Testis (tissue), 3 donors: ENCODE results near the gene TBC1D7. TPM values are rescaled to one million over a fixed set of nuclear protein-coding genes. Genes with fewer than 3 reads are reported as not detected.
"Not testable (repeated sequence)": the region's sequence is repeated elsewhere in the genome, so short reads cannot be mapped to it uniquely, and the experiment has no call there.

Source experiments
- DNase-seq: peaks from one replicate; pipeline ENCODE4 v3.0.0-alpha.2; 2019
- H3K27ac ChIP-seq, 2 donors: fragments of 200-600 bp; sonication (generic); one replicate each; pipeline ENCODE4 v1.5.1; 2019
- H3K27me3 ChIP-seq: fragments of 200-600 bp; sonication (generic); one replicate; pipeline ENCODE4 v1.5.1; 2019
- H3K36me3 ChIP-seq: fragments of 200-600 bp; sonication (generic); one replicate; pipeline ENCODE4 v1.5.1; 2017; ENCODE audit warnings: low read depth; ENCODE audit errors: missing control alignments
- H3K4me1 ChIP-seq: fragments of 200-600 bp; sonication (generic); one replicate; pipeline ENCODE4 v1.5.1; 2019
- H3K4me3 ChIP-seq, 2 donors: fragments of 200-600 bp; sonication (generic); one replicate each; pipeline ENCODE4 v1.5.1; 2017 to 2019
- H3K9me3 ChIP-seq: fragments of 200-600 bp; sonication (generic); one replicate; pipeline ENCODE4 v1.5.1; 2017
- POLR2A ChIP-seq: fragments of 450-650 bp; IDR thresholded peaks from one replicate; pipeline ENCODE4 v1.6.1; 2017; ENCODE audit warnings: antibody characterized with exemption, mild to moderate bottlenecking, moderate library complexity
- WGBS, 2 donors: methylation state at CpG; one replicate each; pipeline ENCODE4 v1.1.5; 2018; 5-methylcytosine and 5-hydroxymethylcytosine counted together
- intact Hi-C: fragments of 100-400 bp; cut with DNase I; formaldehyde crosslinking; loops from one replicate; pipeline ENCODE4 v1.15.1; 2023; ENCODE audit warnings: low total_unique reads
- polyA plus RNA-seq: library from polyadenylated mRNA; stranded (reverse); fragments of 350-450 nt; fragmentation: Illumina TruSeq; extraction: RNeasy Lipid Tissue Mini Kit (QIAGEN cat#74804); gene quantifications from one replicate; pipeline ENCODE4 v1.2.3, GENCODE V29; 2014; ENCODE audit warnings: low read depth, low replicate concordance; ENCODE audit not compliant: insufficient read depth
- total RNA-seq, 2 donors: library from RNA; depleted of rRNA; stranded (reverse); fragments of >200 nt; gene quantifications; one replicate each; pipeline ENCODE4 v1.2.3, GENCODE V29; 2016
- TF ChIP-seq, protein P1 (sequence below), 3 experiments: fragments of 450-650 bp in 2 of 3; fragments of 200-600 bp in 1 of 3; sonication (generic) in 1 of 3; IDR thresholded peaks; one replicate each; pipeline ENCODE4 v1.5.1; 2016 to 2019; ENCODE audit warnings: antibody characterized with exemption in 3 of 3, mild to moderate bottlenecking in 2 of 3, moderate library complexity in 1 of 3

Gene TBC1D7
- total and polyA plus RNA-seq, 3 donors from 2014 or later, result 24.2 to 48.0 (median 28.0) TPM

DNA sequence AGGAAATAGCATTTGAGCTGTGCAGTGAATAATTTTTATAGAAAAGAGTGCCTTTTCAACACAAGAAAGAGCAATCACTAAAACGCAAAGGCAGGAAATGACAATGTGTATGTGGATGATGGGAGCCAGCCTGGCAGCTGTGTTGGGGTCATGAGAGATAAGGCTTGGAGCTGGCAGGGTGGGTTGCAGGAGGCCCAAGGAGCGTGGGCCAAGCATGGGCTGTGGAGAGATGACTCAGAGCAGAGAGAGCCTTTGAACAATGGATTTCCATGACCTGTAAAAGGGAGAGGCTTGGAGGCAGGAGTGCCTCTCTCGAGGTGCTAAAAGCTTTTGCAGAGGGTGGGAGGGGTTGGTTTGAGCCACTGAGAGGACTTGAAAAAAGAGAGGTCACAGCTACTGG is 6.6 kb upstream of the TBC1D7 start:
- H3K36me3 ChIP-seq, result no peaks in the 10 kb centered on the region
- no peaks in the 10 kb centered on the region for H3K9me3 ChIP-seq
- H3K4me1 ChIP-seq, result no peaks in the 10 kb centered on the region
- intact Hi-C loops, result loop anchor here (5.0 to 10.0 kb wide), 2 partner anchors 210 to 423 kb away; no protein-coding TSS in a partner anchor
- H3K27me3 ChIP-seq, result no peaks in the 10 kb centered on the region
- no peak for DNase-seq
- no peak overlapping the region for H3K27ac ChIP-seq
- TF ChIP-seq POLR2A, result no peak
- TF ChIP-seq, protein P1, sequence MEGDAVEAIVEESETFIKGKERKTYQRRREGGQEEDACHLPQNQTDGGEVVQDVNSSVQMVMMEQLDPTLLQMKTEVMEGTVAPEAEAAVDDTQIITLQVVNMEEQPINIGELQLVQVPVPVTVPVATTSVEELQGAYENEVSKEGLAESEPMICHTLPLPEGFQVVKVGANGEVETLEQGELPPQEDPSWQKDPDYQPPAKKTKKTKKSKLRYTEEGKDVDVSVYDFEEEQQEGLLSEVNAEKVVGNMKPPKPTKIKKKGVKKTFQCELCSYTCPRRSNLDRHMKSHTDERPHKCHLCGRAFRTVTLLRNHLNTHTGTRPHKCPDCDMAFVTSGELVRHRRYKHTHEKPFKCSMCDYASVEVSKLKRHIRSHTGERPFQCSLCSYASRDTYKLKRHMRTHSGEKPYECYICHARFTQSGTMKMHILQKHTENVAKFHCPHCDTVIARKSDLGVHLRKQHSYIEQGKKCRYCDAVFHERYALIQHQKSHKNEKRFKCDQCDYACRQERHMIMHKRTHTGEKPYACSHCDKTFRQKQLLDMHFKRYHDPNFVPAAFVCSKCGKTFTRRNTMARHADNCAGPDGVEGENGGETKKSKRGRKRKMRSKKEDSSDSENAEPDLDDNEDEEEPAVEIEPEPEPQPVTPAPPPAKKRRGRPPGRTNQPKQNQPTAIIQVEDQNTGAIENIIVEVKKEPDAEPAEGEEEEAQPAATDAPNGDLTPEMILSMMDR (IDR thresholded peaks at IDR 0.05), result no peak
- 61 to 64% methylated on average over 3 of the region's 3 CpGs for WGBS, 2 donors
- no peak overlapping the region for H3K4me3 ChIP-seq

DNA sequence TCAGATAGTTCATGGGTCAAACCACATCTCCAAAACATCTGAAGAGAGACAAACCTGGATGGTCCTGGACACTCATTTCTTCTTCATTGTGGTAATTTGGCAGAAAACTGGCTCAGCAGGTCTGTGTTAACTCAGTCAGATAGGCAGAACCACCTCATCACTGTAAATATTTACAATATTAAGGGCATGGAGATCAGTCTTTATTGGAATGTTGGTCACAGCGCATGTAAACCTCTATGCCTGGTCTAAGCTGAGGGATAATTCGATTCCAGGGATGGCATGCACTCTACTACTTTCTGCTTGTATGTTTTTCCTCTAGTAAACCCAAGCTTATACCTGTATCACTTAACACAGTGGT is 4.0 kb upstream of the TBC1D7 start:
- no peak for TF ChIP-seq POLR2A
- TF ChIP-seq, protein P1 (IDR thresholded peaks at IDR 0.05), result no peak
- peaks cover 4% of the 10 kb centered on the region for H3K4me1 ChIP-seq
- H3K36me3 ChIP-seq, result no peaks in the 10 kb centered on the region
- no peak overlapping the region for H3K4me3 ChIP-seq
- H3K27ac ChIP-seq, result no peak overlapping the region
- intact Hi-C loops, result loop anchor here (5.0 to 10.0 kb wide), 2 partner anchors 212 to 420 kb away; no protein-coding TSS in a partner anchor
- no peaks in the 10 kb centered on the region for H3K27me3 ChIP-seq
- WGBS, 2 donors, result 91 to 95% methylated on average over 2 of the region's 2 CpGs
- H3K9me3 ChIP-seq, result no peaks in the 10 kb centered on the region
- DNase-seq, result no peak

DNA sequence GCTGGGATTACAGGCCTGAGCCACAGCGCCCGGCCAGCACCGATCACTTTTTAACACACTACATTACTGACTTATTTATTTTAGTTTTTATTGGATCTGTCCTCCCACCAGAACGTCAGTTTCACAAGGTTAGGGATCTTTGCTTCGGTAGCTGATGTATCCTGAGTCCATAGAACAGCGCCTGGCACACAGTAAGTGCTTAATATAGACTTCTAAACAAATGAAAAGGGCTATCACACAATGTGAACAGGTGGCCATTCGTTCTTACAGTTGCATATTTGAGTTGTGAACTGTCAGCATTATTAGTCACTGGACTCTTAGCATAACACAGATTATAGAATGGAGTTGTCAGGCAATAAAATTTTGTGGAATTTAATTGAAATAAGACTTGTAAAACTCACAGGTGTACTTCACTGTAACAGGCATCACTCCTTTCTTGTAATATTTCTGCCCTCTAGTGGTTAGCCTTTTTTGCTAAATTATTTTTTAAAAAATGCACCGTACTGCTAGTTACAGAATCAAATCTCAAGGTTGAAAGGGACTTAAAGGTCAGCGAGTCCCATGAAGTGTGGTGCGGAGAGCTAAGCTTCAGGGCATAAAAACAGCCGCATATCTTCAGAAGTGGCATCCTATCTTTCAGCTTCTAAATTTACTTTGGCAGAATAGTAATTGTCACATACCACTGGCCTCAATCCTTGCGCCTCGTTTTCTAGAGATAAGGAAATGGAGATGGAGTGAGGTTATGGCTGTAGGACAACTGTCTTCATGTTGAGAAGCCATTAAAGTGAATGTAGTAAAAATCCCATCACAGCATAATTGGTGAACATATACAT is 3.4 kb upstream of the TBC1D7 start:
- 57 to 66% methylated on average over 13 of the region's 13 CpGs for WGBS, 2 donors
- Histone ChIP-seq H3K4me1 (peaks cover 5% of the 10 kb centered on the region), H3K9me3 (no peaks in the 10 kb centered on the region), H3K27ac (no peak overlapping the region), H3K27me3 (no peaks in the 10 kb centered on the region), H3K36me3 (no peaks in the 10 kb centered on the region), H3K4me3 (no peak overlapping the region)
- no peak for TF ChIP-seq POLR2A
- TF ChIP-seq, protein P1 (IDR thresholded peaks at IDR 0.05), result peak; percentile 52 to 76 (median 53)
- intact Hi-C loops, result loop anchor here (5.0 to 10.0 kb wide), 2 partner anchors 213 to 419 kb away; no protein-coding TSS in a partner anchor
- no peak for DNase-seq

DNA sequence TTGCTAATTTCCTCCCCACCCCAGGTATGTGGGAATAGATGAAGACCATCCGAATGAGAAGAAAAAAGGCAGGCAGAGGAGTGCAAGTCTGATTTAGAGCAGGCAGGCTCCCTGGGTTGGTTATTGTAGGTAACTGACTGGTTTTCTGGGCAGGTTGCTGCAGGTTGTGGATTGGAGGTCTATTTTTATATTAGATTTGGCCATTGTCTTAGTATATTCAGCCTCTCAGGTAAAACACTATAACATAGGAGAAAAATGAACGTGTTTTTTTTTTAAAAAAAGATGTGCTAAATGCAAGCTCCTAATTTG is 492 bp upstream of the TBC1D7 start:
- Histone ChIP-seq H3K36me3 (no peaks in the 10 kb centered on the region), H3K4me1 (peaks cover 5% of the 10 kb centered on the region), H3K27me3 (no peaks in the 10 kb centered on the region), H3K9me3 (no peaks in the 10 kb centered on the region), H3K27ac (peak overlapping the region; percentile 67 to 82), H3K4me3 (peak overlapping the region; percentile 70)
- intact Hi-C loops, result no loop called here
- DNase-seq, result no peak
- WGBS, 2 donors, result 2 to 4% methylated on average over 2 of the region's 2 CpGs
- no peak for TF ChIP-seq POLR2A
- TF ChIP-seq, protein P1 (IDR thresholded peaks at IDR 0.05), result no peak

DNA sequence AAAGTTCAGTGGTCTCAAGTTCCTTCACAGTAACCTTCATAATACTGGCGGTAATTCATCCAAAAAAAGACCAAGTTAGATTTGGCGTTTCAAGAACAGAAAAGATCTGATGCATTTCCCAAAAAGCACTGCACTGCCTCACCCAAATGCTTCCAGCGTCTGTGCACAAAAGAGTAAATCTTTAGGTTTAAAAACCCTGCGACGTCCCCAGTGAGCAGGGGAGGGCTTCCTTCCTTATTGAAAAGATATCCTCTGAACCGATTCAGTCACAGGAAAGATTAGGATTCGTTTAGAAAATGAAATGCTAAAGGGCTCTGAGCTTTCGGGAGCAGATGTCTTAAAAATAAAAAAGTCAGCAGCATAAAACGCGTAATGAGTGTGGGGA is 654 bp downstream of the TBC1D7 start:
- no peak for DNase-seq
- 0 to 1% methylated on average over 10 of the region's 10 CpGs for WGBS, 2 donors
- no peaks in the 10 kb centered on the region for H3K36me3 ChIP-seq
- intact Hi-C loops, result no loop called here
- H3K4me3 ChIP-seq, result peak overlapping the region; percentile 70
- no peaks in the 10 kb centered on the region for H3K27me3 ChIP-seq
- no peaks in the 10 kb centered on the region for H3K9me3 ChIP-seq
- peaks cover 5% of the 10 kb centered on the region for H3K4me1 ChIP-seq
- H3K27ac ChIP-seq, result peak overlapping the region in 1 of 2 donors; percentile 82
- TF ChIP-seq, protein P1 (IDR thresholded peaks at IDR 0.05), result no peak
- TF ChIP-seq POLR2A, result no peak

DNA sequence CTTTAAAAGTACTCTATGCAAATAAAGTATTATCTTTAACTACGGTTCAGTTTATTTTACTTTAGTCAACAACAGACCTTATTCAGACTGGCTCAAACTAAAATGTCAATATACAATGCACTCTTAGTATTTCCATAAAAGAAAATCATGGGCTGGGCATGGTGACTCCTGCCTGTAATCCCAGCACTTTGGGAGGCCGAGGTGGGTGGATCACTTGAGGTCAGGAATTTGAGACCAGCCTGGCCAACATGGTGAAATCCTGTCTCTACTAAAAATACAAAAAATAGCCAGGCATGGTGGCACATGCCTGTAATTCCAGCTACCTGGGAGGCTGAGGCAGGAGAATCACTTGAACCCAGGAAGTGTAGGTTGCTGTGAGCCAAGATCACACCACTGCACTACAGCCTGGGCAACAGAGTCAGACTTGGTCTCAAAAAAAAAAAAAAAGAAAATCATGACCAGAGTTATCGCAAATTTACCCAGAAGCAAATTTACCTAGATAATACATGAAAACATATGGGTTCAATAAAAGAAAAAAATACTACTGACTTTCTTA is 2.2 kb downstream of the TBC1D7 start:
- DNase-seq, H3K9me3 ChIP-seq, H3K27ac ChIP-seq, H3K4me3 ChIP-seq, H3K4me1 ChIP-seq, H3K36me3 ChIP-seq, H3K27me3 ChIP-seq, intact Hi-C loops: not testable (repeated sequence)
- 92 to 95% methylated on average over 3 of the region's 3 CpGs for WGBS, 2 donors
